Osteoblast (primary cell): Measurements from ENCODE around the gene ZNF618. TPM values are rescaled to one million over a fixed set of nuclear protein-coding genes. Genes with fewer than 3 reads are reported as not detected.

ENCODE experiments used
- DNase-seq: peaks from one replicate; pipeline ENCODE4 v3.0.0; 2011; ENCODE audit warnings: low spot score, mixed read lengths; ENCODE audit not compliant: insufficient read length; ENCODE audit errors: missing footprints
- H2AFZ ChIP-seq: 2 replicates; pipeline ENCODE4 v1.6.0; 2011; ENCODE audit warnings: mild to moderate bottlenecking, low read length
- H3K27ac ChIP-seq: 2 replicates; pipeline ENCODE4 v1.5.1; 2011; ENCODE audit warnings: mild to moderate bottlenecking, low read depth, low read length, moderate library complexity
- H3K27me3 ChIP-seq: 2 replicates; pipeline ENCODE4 v1.6.0; 2012; ENCODE audit warnings: mild to moderate bottlenecking, control low read depth, inconsistent platforms, low read length, moderate library complexity; ENCODE audit not compliant: insufficient read depth
- H3K36me3 ChIP-seq: 2 replicates; pipeline ENCODE4 v1.5.1; 2011; ENCODE audit warnings: mild to moderate bottlenecking, low read length, control low read depth, moderate library complexity; ENCODE audit not compliant: insufficient read depth
- H3K4me1 ChIP-seq: 2 replicates; pipeline ENCODE4 v1.5.1; 2011; ENCODE audit warnings: mild to moderate bottlenecking, low read length, control low read depth, moderate library complexity; ENCODE audit not compliant: insufficient read depth
- H3K4me2 ChIP-seq: 2 replicates; pipeline ENCODE4 v1.6.0; 2011; ENCODE audit warnings: mild to moderate bottlenecking, low read length; ENCODE audit not compliant: insufficient read depth
- H3K4me3 ChIP-seq: fragments of 200-600 bp; sonication (generic); 3 replicates; pipeline ENCODE4 v1.5.1; 2012; ENCODE audit warnings: mild to moderate bottlenecking, low read length, inconsistent platforms; ENCODE audit not compliant: insufficient read depth
- H3K79me2 ChIP-seq: 2 replicates; pipeline ENCODE4 v1.6.0; 2012; ENCODE audit warnings: mild to moderate bottlenecking, low read length, control low read depth, inconsistent platforms; ENCODE audit not compliant: insufficient read depth
- H3K9me3 ChIP-seq: 2 replicates; pipeline ENCODE4 v1.5.1; 2011; ENCODE audit warnings: low read depth, low read length, control low read depth
- H4K20me1 ChIP-seq: 2 replicates; pipeline ENCODE4 v1.6.0; 2012; ENCODE audit warnings: mild to moderate bottlenecking, low read length, control low read depth; ENCODE audit not compliant: insufficient read depth
- total RNA-seq: library from RNA; depleted of rRNA; stranded (reverse); fragments of >200 nt; gene quantifications from 2 replicates; pipeline ENCODE4 v1.2.3, GENCODE V29; 2012
- TF ChIP-seq, protein P1 (sequence below): IDR thresholded peaks from 2 replicates; pipeline ENCODE4 v1.5.1; 2011; ENCODE audit warnings: mild to moderate bottlenecking, low read depth, low read length, moderate library complexity; ENCODE audit errors: extremely low read depth

The ZNF618 gene
- total RNA-seq, 1 donor = 10.1 TPM

DNA sequence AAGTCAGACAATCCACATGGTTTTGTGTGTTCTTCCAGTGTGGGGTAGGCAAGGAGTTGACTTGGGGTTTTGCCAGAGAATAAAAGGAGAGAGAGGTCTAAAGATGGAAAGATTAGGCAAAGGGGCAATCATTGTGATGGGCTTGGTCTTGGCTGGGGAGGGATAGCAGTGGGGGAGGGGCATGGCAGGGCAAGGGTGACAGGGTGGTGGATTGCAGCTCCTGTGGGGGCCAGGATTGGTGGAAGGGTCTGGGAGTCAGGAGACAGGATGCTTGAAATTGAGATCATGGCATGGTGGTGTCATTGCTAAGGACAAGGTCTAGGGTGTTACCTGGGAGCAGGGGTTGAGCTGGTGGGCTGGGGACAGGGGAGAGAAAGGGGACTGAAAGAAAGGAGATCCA lies 57.6 kb downstream of the ZNF618 start:
- Histone ChIP-seq H3K4me1 (peaks cover 25% of the 10 kb centered on the region), H3K27ac (no peak overlapping the region), H3K9me3 (peaks cover 1% of the 10 kb centered on the region), H3K36me3 (no peaks in the 10 kb centered on the region), H3K4me3 (no peak overlapping the region), H4K20me1 (peaks cover 36% of the 10 kb centered on the region), H3K27me3 (no peaks in the 10 kb centered on the region), H3K79me2 (peaks cover 86% of the 10 kb centered on the region), H3K4me2 (peak overlapping the region; percentile 52), H2AFZ (no peak overlapping the region)
- DNase-seq = no peak
- TF ChIP-seq, protein P1, sequence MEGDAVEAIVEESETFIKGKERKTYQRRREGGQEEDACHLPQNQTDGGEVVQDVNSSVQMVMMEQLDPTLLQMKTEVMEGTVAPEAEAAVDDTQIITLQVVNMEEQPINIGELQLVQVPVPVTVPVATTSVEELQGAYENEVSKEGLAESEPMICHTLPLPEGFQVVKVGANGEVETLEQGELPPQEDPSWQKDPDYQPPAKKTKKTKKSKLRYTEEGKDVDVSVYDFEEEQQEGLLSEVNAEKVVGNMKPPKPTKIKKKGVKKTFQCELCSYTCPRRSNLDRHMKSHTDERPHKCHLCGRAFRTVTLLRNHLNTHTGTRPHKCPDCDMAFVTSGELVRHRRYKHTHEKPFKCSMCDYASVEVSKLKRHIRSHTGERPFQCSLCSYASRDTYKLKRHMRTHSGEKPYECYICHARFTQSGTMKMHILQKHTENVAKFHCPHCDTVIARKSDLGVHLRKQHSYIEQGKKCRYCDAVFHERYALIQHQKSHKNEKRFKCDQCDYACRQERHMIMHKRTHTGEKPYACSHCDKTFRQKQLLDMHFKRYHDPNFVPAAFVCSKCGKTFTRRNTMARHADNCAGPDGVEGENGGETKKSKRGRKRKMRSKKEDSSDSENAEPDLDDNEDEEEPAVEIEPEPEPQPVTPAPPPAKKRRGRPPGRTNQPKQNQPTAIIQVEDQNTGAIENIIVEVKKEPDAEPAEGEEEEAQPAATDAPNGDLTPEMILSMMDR = no peak

DNA sequence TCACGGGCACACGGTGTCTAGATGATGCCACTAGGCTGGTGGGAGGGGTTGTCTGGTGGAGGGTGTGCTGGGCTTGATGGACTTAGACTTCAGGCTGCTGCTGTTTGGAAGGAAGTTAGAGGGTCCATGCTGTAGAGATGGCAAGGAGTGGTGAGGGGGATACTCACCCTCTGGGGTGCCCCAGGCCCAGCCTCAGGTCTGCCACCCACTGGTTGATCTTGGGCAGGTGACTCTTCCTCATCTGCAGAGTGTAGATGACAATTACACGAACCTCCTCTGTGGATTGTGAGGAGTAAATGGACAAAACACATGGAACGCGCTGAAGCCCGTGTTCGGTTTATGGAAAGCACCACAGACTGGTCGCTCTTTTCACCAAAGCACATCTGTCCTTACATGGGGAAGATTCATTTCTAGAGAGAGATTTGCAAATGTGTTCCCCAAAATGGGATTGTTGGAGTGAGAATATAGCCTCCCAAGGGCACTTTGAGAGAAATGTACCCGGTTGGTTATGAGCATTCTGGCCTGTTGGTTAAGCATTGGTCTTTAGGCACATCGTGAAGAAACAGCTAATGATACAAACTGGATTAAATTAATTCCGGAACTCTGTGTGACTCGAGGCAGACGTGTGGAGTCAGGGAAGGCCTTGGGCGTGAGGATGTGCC lies 58.2 kb downstream of the ZNF618 start:
- Histone ChIP-seq H3K4me1 (peaks cover 24% of the 10 kb centered on the region), H3K27me3 (no peaks in the 10 kb centered on the region), H3K36me3 (no peaks in the 10 kb centered on the region), H3K9me3 (no peaks in the 10 kb centered on the region), H3K79me2 (peaks cover 86% of the 10 kb centered on the region), H4K20me1 (peaks cover 36% of the 10 kb centered on the region), H3K4me2 (no peak overlapping the region), H3K27ac (no peak overlapping the region), H3K4me3 (no peak overlapping the region), H2AFZ (no peak overlapping the region)
- TF ChIP-seq, protein P1 = no peak
- no peak for DNase-seq

DNA sequence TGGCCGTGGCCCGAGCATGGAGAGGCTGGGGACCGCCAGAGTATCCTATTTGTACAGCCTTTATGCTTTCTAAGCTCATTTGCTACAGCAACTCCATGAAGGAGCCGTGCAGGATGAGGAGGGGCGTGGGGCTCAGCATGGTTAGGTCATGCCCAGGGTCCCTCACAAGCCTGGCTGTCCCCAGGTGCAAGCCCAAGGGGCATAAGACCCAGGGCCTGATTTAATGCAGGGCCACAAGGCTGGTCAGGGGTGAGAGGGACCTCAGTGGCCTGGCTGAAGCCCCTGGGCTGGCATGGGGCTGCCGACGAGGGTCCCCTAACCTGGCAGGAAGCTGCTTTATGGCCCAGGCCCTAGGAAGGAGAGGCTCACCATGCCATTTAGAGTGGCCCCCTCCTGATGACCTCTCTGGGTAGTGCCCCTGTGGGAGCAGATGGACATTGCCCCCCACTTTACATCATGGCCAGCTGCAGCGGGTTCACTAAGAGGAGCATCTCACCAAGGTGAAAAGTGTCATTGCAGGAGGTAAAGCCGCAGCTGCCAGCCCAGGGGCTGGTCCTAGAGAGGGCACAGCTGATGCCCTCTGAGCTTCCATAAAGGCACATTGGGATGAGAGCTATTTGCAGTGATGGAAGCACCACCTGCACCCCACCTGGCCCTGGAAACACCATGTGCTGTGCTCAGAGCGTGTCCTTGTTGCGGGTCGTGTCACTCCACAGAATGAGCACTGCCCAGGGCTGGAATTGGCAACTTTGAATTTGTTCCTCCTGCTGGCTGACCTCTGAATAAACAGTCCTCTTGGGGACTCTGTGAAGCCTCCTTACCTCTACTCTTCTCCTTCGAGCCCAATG lies 58.9 kb downstream of the ZNF618 start:
- no peaks in the 10 kb centered on the region for H3K36me3 ChIP-seq
- H3K79me2 ChIP-seq = peaks cover 87% of the 10 kb centered on the region
- no peaks in the 10 kb centered on the region for H3K9me3 ChIP-seq
- TF ChIP-seq, protein P1 = no peak
- no peak overlapping the region for H3K4me3 ChIP-seq
- peaks cover 21% of the 10 kb centered on the region for H3K4me1 ChIP-seq
- no peak overlapping the region for H3K27ac ChIP-seq
- H2AFZ ChIP-seq = no peak overlapping the region
- no peak overlapping the region for H3K4me2 ChIP-seq
- DNase-seq = no peak
- peaks cover 36% of the 10 kb centered on the region for H4K20me1 ChIP-seq
- H3K27me3 ChIP-seq = no peaks in the 10 kb centered on the region

DNA sequence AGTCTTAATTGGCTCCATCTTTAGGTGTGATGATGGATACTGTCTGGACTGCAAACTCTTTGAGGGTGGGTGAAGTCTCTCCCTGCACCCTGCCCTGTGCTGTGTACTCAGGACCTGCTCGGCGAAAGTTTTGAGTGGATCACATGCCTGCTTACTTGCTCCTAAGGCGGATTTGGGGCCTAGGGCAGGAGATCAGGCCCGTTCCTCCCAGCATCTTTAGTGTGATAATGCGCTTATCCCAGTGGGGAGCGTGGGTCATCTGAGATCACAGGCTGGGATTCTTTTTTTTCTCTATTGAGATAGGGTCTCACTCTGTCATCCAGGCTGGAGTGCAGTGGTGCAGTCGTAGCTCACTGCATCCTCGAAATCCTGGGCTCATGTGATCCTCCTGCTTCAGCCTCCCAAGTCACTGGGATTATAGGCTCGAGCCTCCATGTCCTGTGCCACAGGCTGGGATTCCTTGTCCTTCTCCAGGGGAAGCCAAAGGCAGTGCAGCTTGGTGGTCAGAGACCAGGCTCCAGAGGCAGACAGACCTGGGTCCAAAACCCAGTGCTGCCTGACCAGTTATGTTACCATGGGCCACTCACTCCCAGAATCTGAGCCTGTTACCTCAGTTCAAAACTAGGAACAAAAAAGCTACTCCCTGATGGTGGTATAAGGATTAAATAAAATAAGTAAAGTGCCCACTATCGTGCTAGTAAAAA lies 59.7 kb downstream of the ZNF618 start:
- Histone ChIP-seq H3K4me1 (peaks cover 24% of the 10 kb centered on the region), H3K9me3 (no peaks in the 10 kb centered on the region), H3K27ac (no peak overlapping the region), H3K36me3 (no peaks in the 10 kb centered on the region), H4K20me1 (peaks cover 36% of the 10 kb centered on the region), H2AFZ (no peak overlapping the region), H3K4me3 (no peak overlapping the region), H3K4me2 (no peak overlapping the region), H3K79me2 (peaks cover 87% of the 10 kb centered on the region), H3K27me3 (no peaks in the 10 kb centered on the region)
- TF ChIP-seq, protein P1 = no peak
- DNase-seq = no peak
